ENCODE data around the gene FAM32A. TPM values are rescaled to one million over a fixed set of nuclear protein-coding genes. Genes with fewer than 3 reads are reported as not detected.
A peak's percentile ranks its signal among the peaks of the same experiment; 100 is the strongest.

Gene FAM32A
- total RNA-seq, 2 donors from 2014 or later, result 71.8 to 80.1 TPM

- no peak for DNase-seq
- WGBS, 2 experiments (ENCODE audit: insufficient coverage in 1 of 2, insufficient read length in 1 of 2), result 91 to 100% methylated on average over 5 to 9 of the region's 9 CpGs
- H3K4me1 Mint-ChIP-seq, result no peaks in the 10 kb centered on the region
- H3K9me3 Mint-ChIP-seq, result no peaks in the 10 kb centered on the region
- H3K27ac ChIP-seq (ENCODE audit: low read depth, low read length), result no peak overlapping the region
- no peak overlapping the region for H3K4me3 ChIP-seq (ENCODE audit: low read length)
- H3K27me3 ChIP-seq (ENCODE audit: control insufficient read depth, insufficient read depth, low read length, poor library complexity, severe bottlenecking), result no peaks in the 10 kb centered on the region
- H3K4me3 Mint-ChIP-seq, result no peak overlapping the region
- H3K36me3 Mint-ChIP-seq (ENCODE audit: low read depth), result peaks cover 45% of the 10 kb centered on the region
- no peak for TF ChIP-seq CTCF (conservative IDR thresholded peaks at IDR 0.05)
- H3K9ac ChIP-seq (ENCODE audit: extremely low read depth, low read length, poor library complexity, severe bottlenecking), result no peak overlapping the region
- no peak overlapping the region for H3K27ac Mint-ChIP-seq
- H3K36me3 ChIP-seq (ENCODE audit: control insufficient read depth, insufficient read depth, low read length), result peaks cover 12% of the 10 kb centered on the region
- no peaks in the 10 kb centered on the region for H3K9me3 ChIP-seq (ENCODE audit: control insufficient read depth, low read length)
- H3K4me1 ChIP-seq (ENCODE audit: control insufficient read depth, insufficient read depth, low read length), result no peaks in the 10 kb centered on the region
- no peaks in the 10 kb centered on the region for H3K27me3 Mint-ChIP-seq (ENCODE audit: insufficient read depth)
These were observed 44.1 kb downstream of the FAM32A start for GRCh38 chr19:16229322-16229641.

DNA sequence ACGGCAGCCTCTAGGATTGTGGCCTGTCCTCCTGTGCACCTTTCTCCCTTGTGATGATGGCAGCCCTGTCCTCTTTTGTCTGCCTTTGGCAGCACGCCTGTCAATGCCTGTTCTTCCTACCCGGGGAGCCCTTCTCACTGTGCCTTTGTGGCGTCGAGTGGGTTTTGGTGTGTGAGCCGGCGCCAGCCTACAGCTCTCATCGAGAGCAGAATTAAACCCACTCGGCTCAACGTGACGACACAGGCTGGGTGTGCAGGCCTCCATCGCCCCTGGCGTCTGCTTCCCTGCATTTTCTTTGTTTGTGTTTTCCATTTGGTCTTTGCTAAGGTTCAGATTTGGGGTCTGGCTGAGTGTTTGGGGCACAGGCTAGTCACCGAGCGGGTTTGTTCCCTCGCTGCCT, 46.9 kb downstream of the FAM32A start:
- TF ChIP-seq CTCF (conservative IDR thresholded peaks at IDR 0.05), result no peak
- H3K27ac ChIP-seq (ENCODE audit: low read depth, low read length), result no peak overlapping the region
- no peaks in the 10 kb centered on the region for H3K27me3 ChIP-seq (ENCODE audit: control insufficient read depth, insufficient read depth, low read length, poor library complexity, severe bottlenecking)
- H3K4me1 Mint-ChIP-seq, result peaks cover 2% of the 10 kb centered on the region
- H3K27ac Mint-ChIP-seq, result peak overlapping the region; percentile 49
- peaks cover 12% of the 10 kb centered on the region for H3K36me3 ChIP-seq (ENCODE audit: control insufficient read depth, insufficient read depth, low read length)
- no peak overlapping the region for H3K4me3 ChIP-seq (ENCODE audit: low read length)
- H3K36me3 Mint-ChIP-seq (ENCODE audit: low read depth), result peaks cover 64% of the 10 kb centered on the region
- H3K9ac ChIP-seq (ENCODE audit: extremely low read depth, low read length, poor library complexity, severe bottlenecking), result no peak overlapping the region
- H3K4me1 ChIP-seq (ENCODE audit: control insufficient read depth, insufficient read depth, low read length), result no peaks in the 10 kb centered on the region
- no peaks in the 10 kb centered on the region for H3K27me3 Mint-ChIP-seq (ENCODE audit: insufficient read depth)
- H3K9me3 Mint-ChIP-seq, result peaks cover 3% of the 10 kb centered on the region
- H3K9me3 ChIP-seq (ENCODE audit: control insufficient read depth, low read length), result no peaks in the 10 kb centered on the region
- DNase-seq, result no peak
- 93 to 95% methylated on average over 16 of the region's 16 CpGs for WGBS, 2 experiments (ENCODE audit: insufficient coverage in 1 of 2, insufficient read length in 1 of 2)
- no peak overlapping the region for H3K4me3 Mint-ChIP-seq

GRCh38 chr19:16232568-16232967, 47.4 kb downstream of the FAM32A start:
- H3K4me3 Mint-ChIP-seq, result no peak overlapping the region
- no peak overlapping the region for H3K27ac ChIP-seq (ENCODE audit: low read depth, low read length)
- peaks cover 3% of the 10 kb centered on the region for H3K9me3 Mint-ChIP-seq
- WGBS, 2 experiments (ENCODE audit: insufficient coverage in 1 of 2, insufficient read length in 1 of 2), result 90 to 95% methylated on average over 8 to 13 of the region's 13 CpGs
- no peak overlapping the region for H3K27ac Mint-ChIP-seq
- peaks cover 2% of the 10 kb centered on the region for H3K4me1 Mint-ChIP-seq
- no peak overlapping the region for H3K4me3 ChIP-seq (ENCODE audit: low read length)
- no peaks in the 10 kb centered on the region for H3K4me1 ChIP-seq (ENCODE audit: control insufficient read depth, insufficient read depth, low read length)
- peak; percentile 11 for TF ChIP-seq CTCF (conservative IDR thresholded peaks at IDR 0.05)
- peak; percentile 63 for DNase-seq
- H3K36me3 Mint-ChIP-seq (ENCODE audit: low read depth), result peaks cover 64% of the 10 kb centered on the region
- H3K9ac ChIP-seq (ENCODE audit: extremely low read depth, low read length, poor library complexity, severe bottlenecking), result no peak overlapping the region
- H3K9me3 ChIP-seq (ENCODE audit: control insufficient read depth, low read length), result no peaks in the 10 kb centered on the region
- peaks cover 12% of the 10 kb centered on the region for H3K36me3 ChIP-seq (ENCODE audit: control insufficient read depth, insufficient read depth, low read length)
- no peaks in the 10 kb centered on the region for H3K27me3 ChIP-seq (ENCODE audit: control insufficient read depth, insufficient read depth, low read length, poor library complexity, severe bottlenecking)
- H3K27me3 Mint-ChIP-seq (ENCODE audit: insufficient read depth), result no peaks in the 10 kb centered on the region
